B cell (primary cell): ENCODE measurements around the gene COLEC12. TPM values are rescaled to one million over a fixed set of nuclear protein-coding genes. Genes with fewer than 3 reads are reported as not detected.

Experiments used
- ATAC-seq: fragments of 200-7000 bp; cut with Tn5 transposase; one replicate; pipeline ENCODE4 v1.10.0; 2021; ENCODE audit warnings: low read depth, mild to moderate bottlenecking, moderate number of reproducible peaks, moderate library complexity
- CTCF ChIA-PET: fragments of 350-600 bp; sonication (Branson Sonifier 250); formaldehyde crosslinking; loops from one replicate; lab custom pipeline; 2021; ENCODE audit warnings: antibody characterized with exemption, inconsistent platforms; lab: Charles Lee
- POLR2A ChIA-PET: fragments of 350-600 bp; sonication (Branson Sonifier 250); formaldehyde crosslinking; loops from one replicate; lab custom pipeline; 2021; ENCODE audit warnings: antibody characterized with exemption; lab: Charles Lee
- DNase-seq: peaks from one replicate; pipeline ENCODE4 v3.0.0; 2013
- H2AFZ ChIP-seq: 2 replicates; pipeline ENCODE4 v1.6.1; 2012; ENCODE audit warnings: mild to moderate bottlenecking, low read depth, low read length; ENCODE audit not compliant: insufficient read depth, poor library complexity, severe bottlenecking
- H3K27ac ChIP-seq, 2 donors: 1 replicate in 1 of 2; 2 replicates in 1 of 2; pipeline ENCODE4 v1.5.1; 2012 to 2013; ENCODE audit warnings: low read length in 2 of 2, mild to moderate bottlenecking in 2 of 2, moderate library complexity in 1 of 2
- H3K27me3 ChIP-seq, 4 experiments: fragments of 200-600 bp in 1 of 4; sonication (generic) in 1 of 4; replicated peaks in 1 of 4; 1 replicate in 2 of 4; 2 replicates in 2 of 4; pipeline versions ENCODE4 v1.6.1 to v1.7.0; 2013 to 2016; ENCODE audit warnings: low read length in 3 of 4, mild to moderate bottlenecking in 2 of 4, mixed read lengths in 1 of 4, moderate library complexity in 1 of 4; ENCODE audit not compliant: insufficient read depth in 4 of 4, control insufficient read depth in 3 of 4; ENCODE audit errors: control extremely low read depth in 1 of 4
- H3K36me3 ChIP-seq, 2 experiments: replicated peaks in 1 of 2; 1 replicate in 1 of 2; 2 replicates in 1 of 2; pipeline versions ENCODE4 v1.6.1 to v1.7.1; 2013; ENCODE audit warnings: low read length in 1 of 2; ENCODE audit not compliant: insufficient read depth in 2 of 2, control insufficient read depth in 1 of 2; ENCODE audit errors: control extremely low read depth in 1 of 2, extremely low read depth in 1 of 2
- H3K4me1 ChIP-seq, 2 donors: fragments of 200-600 bp in 1 of 2; sonication (generic) in 1 of 2; 1 replicate in 1 of 2; 2 replicates in 1 of 2; pipeline versions ENCODE4 v1.5.1 to v1.6.1; 2013 to 2017; ENCODE audit warnings: low read length in 2 of 2; ENCODE audit not compliant: control insufficient read depth in 2 of 2, insufficient read depth in 2 of 2
- H3K4me2 ChIP-seq: replicated peaks from 2 replicates; pipeline ENCODE3; 2012; ENCODE audit warnings: mild to moderate bottlenecking, low read depth, low read length; ENCODE audit not compliant: poor library complexity, severe bottlenecking
- H3K4me3 ChIP-seq, 5 experiments: fragments of 200-600 bp in 1 of 5; sonication (generic) in 1 of 5; 1 replicate in 3 of 5; 2 replicates in 2 of 5; pipeline versions ENCODE4 v1.5.1 to v1.7.0; 2011 to 2016; ENCODE audit warnings: low read length in 4 of 5, mild to moderate bottlenecking in 4 of 5, low read depth in 2 of 5, control low read depth in 1 of 5, moderate library complexity in 1 of 5; ENCODE audit not compliant: insufficient read depth in 1 of 5; ENCODE audit errors: control extremely low read depth in 1 of 5, extremely low read depth in 1 of 5
- H3K79me2 ChIP-seq: fragments of 200-600 bp; sonication (generic); one replicate; pipeline ENCODE4 v1.6.0; 2016; ENCODE audit warnings: low read length; ENCODE audit not compliant: control insufficient read depth, insufficient read depth
- H3K9ac ChIP-seq: fragments of 200-600 bp; sonication (generic); 2 replicates; pipeline ENCODE4 v1.6.1; 2017; ENCODE audit warnings: mild to moderate bottlenecking, low read length, moderate library complexity
- H3K9me3 ChIP-seq, 3 donors: one replicate each; pipeline versions ENCODE4 v1.6.1 to v1.7.1; 2013; ENCODE audit warnings: low read length in 2 of 3; ENCODE audit not compliant: control insufficient read depth in 2 of 3, insufficient read depth in 1 of 3; ENCODE audit errors: control extremely low read depth in 1 of 3
- H4K20me1 ChIP-seq: 2 replicates; pipeline ENCODE4 v1.6.0; 2012; ENCODE audit warnings: mild to moderate bottlenecking, low read length; ENCODE audit not compliant: insufficient read depth, control insufficient read depth, poor library complexity, severe bottlenecking
- H3K27ac Mint-ChIP-seq: one replicate; pipeline ENCODE4 v1.8.0; 2021; ENCODE audit warnings: mixed read lengths
- H3K27me3 Mint-ChIP-seq: one replicate; pipeline ENCODE4 v1.8.0; 2021; ENCODE audit warnings: mixed read lengths
- H3K4me1 Mint-ChIP-seq: one replicate; pipeline ENCODE4 v1.8.0; 2021; ENCODE audit warnings: mixed read lengths
- H3K4me3 Mint-ChIP-seq: one replicate; pipeline ENCODE4 v1.8.0; 2021; ENCODE audit warnings: mixed read lengths
- H3K9me3 Mint-ChIP-seq: one replicate; pipeline ENCODE4 v1.8.0; 2022; ENCODE audit warnings: mixed read lengths; ENCODE audit not compliant: insufficient read depth
- CTCF ChIP-seq: fragments of 200-600 bp; IDR thresholded peaks from one replicate; pipeline ENCODE4 v1.8.0; 2022; ENCODE audit warnings: antibody characterized with exemption, mild to moderate bottlenecking
- EZH2 ChIP-seq: IDR thresholded peaks from 2 replicates; pipeline ENCODE4 v1.6.1; 2012; ENCODE audit warnings: borderline replicate concordance, low read depth, mild to moderate bottlenecking, moderate library complexity, low read length; ENCODE audit not compliant: insufficient read depth, poor library complexity, severe bottlenecking
- WGBS: methylation state at CpG from one replicate; pipeline ENCODE4 v1.1.5; 2013; ENCODE audit warnings: missing lambda C conversion rate; ENCODE audit not compliant: insufficient coverage; 5-methylcytosine and 5-hydroxymethylcytosine counted together
- intact Hi-C: fragments of 100-400 bp; cut with micrococcal nuclease; formaldehyde crosslinking; loops from one replicate; pipeline ENCODE4 v1.10.0; 2022
- polyA plus RNA-seq: library from polyadenylated mRNA; depleted of rRNA; stranded (reverse); fragments of >200 nt; gene quantifications from 2 replicates; pipeline ENCODE4 v1.2.3, GENCODE V29; 2012
- total RNA-seq, 2 donors: library from RNA; stranded (reverse); fragments of 120-200 nt in 1 of 2; gene quantifications; 1 replicate in 1 of 2; 2 replicates in 1 of 2; pipeline versions ENCODE4 v1.2.3 to v1.2.4, GENCODE V29; 2013 to 2022

COLEC12 gene
- total and polyA plus RNA-seq, 2 donors (not counting 1 experiment from before 2014, with no cell fraction given): not detected

GRCh38 chr18:452816-453215 is 47.7 kb downstream of the COLEC12 start:
- Histone ChIP-seq H3K4me3 (no peak overlapping the region), H3K27ac (no peak overlapping the region), H3K79me2 (no peaks in the 10 kb centered on the region), H3K9me3 (peaks cover 0 to 15% (median 11%) of the 10 kb centered on the region in 3 donors), H3K27me3 (peaks cover 0 to 6% (median 0%) of the 10 kb centered on the region in 4 experiments), H3K9ac (no peak overlapping the region), H4K20me1 (no peaks in the 10 kb centered on the region), H3K4me1 (no peaks in the 10 kb centered on the region), H3K4me2 (no peak overlapping the region), H2AFZ (no peak overlapping the region), H3K36me3 (no peaks in the 10 kb centered on the region)
- POLR2A ChIA-PET: no interaction called here
- peaks cover 16% of the 10 kb centered on the region for H3K27me3 Mint-ChIP-seq
- H3K9me3 Mint-ChIP-seq: peaks cover 17% of the 10 kb centered on the region
- TF ChIP-seq CTCF (no peak), EZH2 (no peak)
- no peaks in the 10 kb centered on the region for H3K4me1 Mint-ChIP-seq
- no peak for ATAC-seq
- no peak overlapping the region for H3K27ac Mint-ChIP-seq
- no peak for DNase-seq
- intact Hi-C loops: no loop called here
- CTCF ChIA-PET: no interaction called here
- 0% methylated on average over 1 of the region's 1 CpG for WGBS
- no peak overlapping the region for H3K4me3 Mint-ChIP-seq

GRCh38 chr18:449374-449773 is 51.1 kb downstream of the COLEC12 start:
- ATAC-seq: no peak

More at GRCh38 chr18:449374-449773, 51.1 kb downstream of the COLEC12 start:
- H3K4me3 Mint-ChIP-seq: no peak overlapping the region
- no peak overlapping the region for H3K27ac Mint-ChIP-seq
- Histone ChIP-seq H3K27ac (no peak overlapping the region), H3K9me3 (peaks cover 0 to 15% (median 11%) of the 10 kb centered on the region in 3 donors), H3K79me2 (no peaks in the 10 kb centered on the region), H3K4me2 (no peak overlapping the region), H3K36me3 (no peaks in the 10 kb centered on the region), H3K27me3 (peaks cover 0 to 2% (median 0%) of the 10 kb centered on the region in 4 experiments), H2AFZ (no peak overlapping the region), H4K20me1 (no peaks in the 10 kb centered on the region), H3K4me1 (no peaks in the 10 kb centered on the region), H3K9ac (no peak overlapping the region), H3K4me3 (no peak overlapping the region)
- TF ChIP-seq EZH2 (no peak), CTCF (no peak)
- DNase-seq: no peak
- H3K4me1 Mint-ChIP-seq: no peaks in the 10 kb centered on the region
- H3K9me3 Mint-ChIP-seq: peaks cover 14% of the 10 kb centered on the region
- POLR2A ChIA-PET: no interaction called here
- CTCF ChIA-PET: no interaction called here
- WGBS: 89% methylated on average over 8 of the region's 8 CpGs
- H3K27me3 Mint-ChIP-seq: peaks cover 12% of the 10 kb centered on the region
- intact Hi-C loops: no loop called here
